ENCODE results near the gene SERPINA10.
A peak's percentile ranks its signal among the peaks of the same experiment; 100 is the strongest.

Gene SERPINA10

GRCh38 chr14:94329857-94330256, 36.8 kb upstream of the SERPINA10 start:
- peak in 1 of 2 experiments; percentile 46 for DNase-seq (ENCODE audit: low read depth in 1 of 2, low spot score in 1 of 2)
- in situ Hi-C loops (cut with HindIII; ENCODE audit: low pct_unique_long_range_greater_than_20kb, low sequenced_read_pairs): no loop called here
- no peak for TF ChIP-seq JUND (IDR thresholded peaks at IDR 0.05; ENCODE audit: low read depth)

GRCh38 chr14:94328196-94328595, 35.1 kb upstream of the SERPINA10 start:
- DNase-seq (ENCODE audit: low read depth in 1 of 2, low spot score in 1 of 2): peak in 1 of 2 experiments; percentile 28
- TF ChIP-seq JUND (IDR thresholded peaks at IDR 0.05; ENCODE audit: low read depth): no peak
- in situ Hi-C loops (cut with HindIII; ENCODE audit: low pct_unique_long_range_greater_than_20kb, low sequenced_read_pairs): no loop called here

- no peak for TF ChIP-seq JUND (IDR thresholded peaks at IDR 0.05; ENCODE audit: low read depth)
- in situ Hi-C loops (cut with HindIII; ENCODE audit: low pct_unique_long_range_greater_than_20kb, low sequenced_read_pairs): no loop called here
Observed at GRCh38 chr14:94322648-94323570, 29.8 kb upstream of the SERPINA10 start, which contains the start of gene SERPINA6. SERPINA6 (minus strand) TSS chr14:94323336; CDS start chr14:94314648, 8,688 bp downstream.

GRCh38 chr14:94321421-94322271, 28.6 kb upstream of the SERPINA10 start:
- in situ Hi-C loops (cut with HindIII; ENCODE audit: low pct_unique_long_range_greater_than_20kb, low sequenced_read_pairs): no loop called here
- TF ChIP-seq JUND (IDR thresholded peaks at IDR 0.05; ENCODE audit: low read depth): no peak
- peak in 1 of 2 experiments; percentile 62 for DNase-seq (ENCODE audit: low read depth in 1 of 2, low spot score in 1 of 2)

More at GRCh38 chr14:94322648-94323570, 29.8 kb upstream of the SERPINA10 start, which contains the start of gene SERPINA6:
- DNase-seq (ENCODE audit: low read depth in 1 of 2, low spot score in 1 of 2): peak in 1 of 2 experiments; percentile 94

- no peak for TF ChIP-seq JUND (IDR thresholded peaks at IDR 0.05; ENCODE audit: low read depth)
- peak; percentile 66 to 99 for DNase-seq (ENCODE audit: low read depth in 1 of 2, low spot score in 1 of 2)
- in situ Hi-C loops (cut with HindIII; ENCODE audit: low pct_unique_long_range_greater_than_20kb, low sequenced_read_pairs): no loop called here
Observed at GRCh38 chr14:94320243-94320642, 27.2 kb upstream of the SERPINA10 start.

GRCh38 chr14:94317259-94317658, 24.2 kb upstream of the SERPINA10 start:
- peak in 1 of 2 experiments; percentile 85 for DNase-seq (ENCODE audit: low read depth in 1 of 2, low spot score in 1 of 2)
- TF ChIP-seq JUND (IDR thresholded peaks at IDR 0.05; ENCODE audit: low read depth): no peak
- in situ Hi-C loops (cut with HindIII; ENCODE audit: low pct_unique_long_range_greater_than_20kb, low sequenced_read_pairs): no loop called here

- DNase-seq (ENCODE audit: low read depth in 1 of 2, low spot score in 1 of 2): peak in 1 of 2 experiments; percentile 37
- TF ChIP-seq JUND (IDR thresholded peaks at IDR 0.05; ENCODE audit: low read depth): no peak
- in situ Hi-C loops (cut with HindIII; ENCODE audit: low pct_unique_long_range_greater_than_20kb, low sequenced_read_pairs): no loop called here
Observed at GRCh38 chr14:94316692-94317091, 23.6 kb upstream of the SERPINA10 start.

GRCh38 chr14:94314890-94315289, 21.8 kb upstream of the SERPINA10 start:
- in situ Hi-C loops (cut with HindIII; ENCODE audit: low pct_unique_long_range_greater_than_20kb, low sequenced_read_pairs): no loop called here
- DNase-seq (ENCODE audit: low read depth in 1 of 2, low spot score in 1 of 2): no peak
- no peak for TF ChIP-seq JUND (IDR thresholded peaks at IDR 0.05; ENCODE audit: low read depth)

- in situ Hi-C loops (cut with HindIII; ENCODE audit: low pct_unique_long_range_greater_than_20kb, low sequenced_read_pairs): no loop called here
- no peak for DNase-seq (ENCODE audit: low read depth in 1 of 2, low spot score in 1 of 2)
- TF ChIP-seq JUND (IDR thresholded peaks at IDR 0.05; ENCODE audit: low read depth): no peak
Observed at GRCh38 chr14:94313991-94314655, 21.1 kb upstream of the SERPINA10 start.

GRCh38 chr14:94312481-94313246, 19.6 kb upstream of the SERPINA10 start:
- no peak for TF ChIP-seq JUND (IDR thresholded peaks at IDR 0.05; ENCODE audit: low read depth)
- in situ Hi-C loops (cut with HindIII; ENCODE audit: low pct_unique_long_range_greater_than_20kb, low sequenced_read_pairs): no loop called here
- DNase-seq (ENCODE audit: low read depth in 1 of 2, low spot score in 1 of 2): no peak

GRCh38 chr14:94310248-94310647, 17.2 kb upstream of the SERPINA10 start:
- in situ Hi-C loops (cut with HindIII; ENCODE audit: low pct_unique_long_range_greater_than_20kb, low sequenced_read_pairs): no loop called here
- TF ChIP-seq JUND (IDR thresholded peaks at IDR 0.05; ENCODE audit: low read depth): no peak
- DNase-seq (ENCODE audit: low read depth in 1 of 2, low spot score in 1 of 2): no peak
